ENCODE results near the gene FAM20C. TPM values are rescaled to one million over a fixed set of nuclear protein-coding genes. Genes with fewer than 3 reads are reported as not detected.

The FAM20C gene
- polyA plus RNA-seq, 1 donor = 57.2 TPM

- no peak for DNase-seq
- H3K36me3 ChIP-seq (ENCODE audit: control insufficient read depth, insufficient read depth, low read length) = no peaks in the 10 kb centered on the region
- no peak overlapping the region for H3K27ac ChIP-seq (ENCODE audit: low read length)
- H3K27me3 ChIP-seq (ENCODE audit: control insufficient read depth, insufficient read depth, low read length) = no peaks in the 10 kb centered on the region
- H3K9me3 ChIP-seq (ENCODE audit: control insufficient read depth, low read depth, low read length) = no peaks in the 10 kb centered on the region
- H3K4me1 ChIP-seq (ENCODE audit: control insufficient read depth, insufficient read depth, low read length) = peaks cover 2% of the 10 kb centered on the region
- no peak overlapping the region for H3K4me3 ChIP-seq (ENCODE audit: low read length)
- no CpG with 5 or more reads among the region's 13 CpGs for whole genome bisulfite sequencing (ENCODE audit: insufficient coverage, low lambda C conversion rate)
These were observed 108.3 kb downstream of the FAM20C start for GRCh38 chr7:300546-301290.

- DNase-seq = no peak
- WGBS (ENCODE audit: insufficient coverage, low lambda C conversion rate) = no CpG with 5 or more reads among the region's 34 CpGs
- H3K9me3 ChIP-seq (ENCODE audit: control insufficient read depth, low read depth, low read length) = no peaks in the 10 kb centered on the region
These were observed 109.1 kb downstream of the FAM20C start for GRCh38 chr7:301291-302053.

DNA sequence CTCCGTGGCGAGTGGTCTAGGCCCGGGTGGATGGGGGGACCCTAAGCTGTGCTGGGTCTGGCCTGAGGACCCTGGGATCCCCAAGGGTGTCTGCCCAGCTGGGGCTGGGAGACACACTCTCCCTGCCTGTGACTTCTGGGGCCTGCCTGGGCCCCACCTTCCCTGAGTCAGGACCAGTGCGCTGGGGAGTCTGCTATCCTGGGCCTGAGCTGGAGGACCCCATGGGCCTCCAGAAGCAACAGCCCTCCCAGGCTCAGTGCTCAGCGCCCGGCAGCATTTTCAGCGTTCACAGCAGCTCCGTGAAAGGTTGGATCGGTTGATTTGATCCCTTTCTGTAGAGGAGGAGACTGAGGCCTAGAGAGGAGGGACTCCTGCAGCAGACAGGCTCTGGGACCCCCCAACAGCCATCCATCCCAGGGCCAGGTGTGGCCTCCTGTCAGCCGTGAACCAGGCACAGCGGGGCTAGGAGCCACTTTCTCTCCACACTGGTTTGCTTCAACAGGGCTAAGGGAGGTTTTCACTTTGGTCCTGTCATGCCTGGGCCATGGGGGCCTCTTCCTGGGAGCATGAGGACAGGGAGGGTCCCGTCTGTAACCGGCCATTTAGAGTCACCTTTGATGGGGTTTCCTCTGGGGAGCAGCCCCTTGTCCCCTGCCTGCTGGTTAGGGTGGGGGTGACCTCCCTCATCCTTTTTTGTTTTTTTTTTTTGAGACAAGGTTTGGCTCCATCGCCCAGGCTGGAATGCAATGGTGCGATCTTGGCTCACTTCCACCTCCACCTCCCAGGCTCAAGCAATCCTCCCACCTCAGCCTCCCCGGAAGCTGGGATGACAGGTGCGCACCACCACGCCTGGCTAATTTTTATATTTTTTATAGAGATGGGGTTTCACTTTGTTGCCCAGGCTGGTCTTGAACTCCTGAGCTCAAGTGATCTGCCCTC, 110.0 kb downstream of the FAM20C start:
- H3K36me3 ChIP-seq (ENCODE audit: control insufficient read depth, insufficient read depth, low read length) = no peaks in the 10 kb centered on the region
- H3K9me3 ChIP-seq (ENCODE audit: control insufficient read depth, low read depth, low read length) = no peaks in the 10 kb centered on the region
- DNase-seq = no peak
- 100% methylated on average over 1 of the region's 18 CpGs for WGBS (ENCODE audit: insufficient coverage, low lambda C conversion rate)
- no peaks in the 10 kb centered on the region for H3K27me3 ChIP-seq (ENCODE audit: control insufficient read depth, insufficient read depth, low read length)
- no peak overlapping the region for H3K27ac ChIP-seq (ENCODE audit: low read length)
- H3K4me3 ChIP-seq (ENCODE audit: low read length) = no peak overlapping the region
- no peaks in the 10 kb centered on the region for H3K4me1 ChIP-seq (ENCODE audit: control insufficient read depth, insufficient read depth, low read length)

More at GRCh38 chr7:301291-302053, 109.1 kb downstream of the FAM20C start:
- no peaks in the 10 kb centered on the region for H3K4me1 ChIP-seq (ENCODE audit: control insufficient read depth, insufficient read depth, low read length)
- H3K27ac ChIP-seq (ENCODE audit: low read length) = no peak overlapping the region
- no peak overlapping the region for H3K4me3 ChIP-seq (ENCODE audit: low read length)
- no peaks in the 10 kb centered on the region for H3K27me3 ChIP-seq (ENCODE audit: control insufficient read depth, insufficient read depth, low read length)
- H3K36me3 ChIP-seq (ENCODE audit: control insufficient read depth, insufficient read depth, low read length) = no peaks in the 10 kb centered on the region

GRCh38 chr7:303425-303824, 111.1 kb downstream of the FAM20C start:
- WGBS (ENCODE audit: insufficient coverage, low lambda C conversion rate) = no CpG with 5 or more reads among the region's 11 CpGs
- no peak for DNase-seq
- no peak overlapping the region for H3K4me3 ChIP-seq (ENCODE audit: low read length)
- H3K27ac ChIP-seq (ENCODE audit: low read length) = no peak overlapping the region
- H3K9me3 ChIP-seq (ENCODE audit: control insufficient read depth, low read depth, low read length) = no peaks in the 10 kb centered on the region
- H3K36me3 ChIP-seq (ENCODE audit: control insufficient read depth, insufficient read depth, low read length) = no peaks in the 10 kb centered on the region
- no peaks in the 10 kb centered on the region for H3K27me3 ChIP-seq (ENCODE audit: control insufficient read depth, insufficient read depth, low read length)
- H3K4me1 ChIP-seq (ENCODE audit: control insufficient read depth, insufficient read depth, low read length) = no peaks in the 10 kb centered on the region

- WGBS (ENCODE audit: insufficient coverage, low lambda C conversion rate) = no CpG with 5 or more reads among the region's 24 CpGs
- Histone ChIP-seq H3K4me1 (ENCODE audit: control insufficient read depth, insufficient read depth, low read length) (no peaks in the 10 kb centered on the region), H3K27me3 (ENCODE audit: control insufficient read depth, insufficient read depth, low read length) (no peaks in the 10 kb centered on the region), H3K4me3 (ENCODE audit: low read length) (no peak overlapping the region), H3K27ac (ENCODE audit: low read length) (no peak overlapping the region), H3K9me3 (ENCODE audit: control insufficient read depth, low read depth, low read length) (no peaks in the 10 kb centered on the region), H3K36me3 (ENCODE audit: control insufficient read depth, insufficient read depth, low read length) (no peaks in the 10 kb centered on the region)
- DNase-seq = no peak
These were observed 111.7 kb downstream of the FAM20C start for GRCh38 chr7:303884-304573.

- H3K9me3 ChIP-seq (ENCODE audit: control insufficient read depth, low read depth, low read length) = no peaks in the 10 kb centered on the region
- WGBS (ENCODE audit: insufficient coverage, low lambda C conversion rate) = no CpG with 5 or more reads among the region's 19 CpGs
- no peak overlapping the region for H3K4me3 ChIP-seq (ENCODE audit: low read length)
- no peak overlapping the region for H3K27ac ChIP-seq (ENCODE audit: low read length)
- H3K4me1 ChIP-seq (ENCODE audit: control insufficient read depth, insufficient read depth, low read length) = no peaks in the 10 kb centered on the region
- H3K36me3 ChIP-seq (ENCODE audit: control insufficient read depth, insufficient read depth, low read length) = no peaks in the 10 kb centered on the region
- no peaks in the 10 kb centered on the region for H3K27me3 ChIP-seq (ENCODE audit: control insufficient read depth, insufficient read depth, low read length)
- no peak for DNase-seq
These were observed 112.4 kb downstream of the FAM20C start for GRCh38 chr7:304574-305409.

DNA sequence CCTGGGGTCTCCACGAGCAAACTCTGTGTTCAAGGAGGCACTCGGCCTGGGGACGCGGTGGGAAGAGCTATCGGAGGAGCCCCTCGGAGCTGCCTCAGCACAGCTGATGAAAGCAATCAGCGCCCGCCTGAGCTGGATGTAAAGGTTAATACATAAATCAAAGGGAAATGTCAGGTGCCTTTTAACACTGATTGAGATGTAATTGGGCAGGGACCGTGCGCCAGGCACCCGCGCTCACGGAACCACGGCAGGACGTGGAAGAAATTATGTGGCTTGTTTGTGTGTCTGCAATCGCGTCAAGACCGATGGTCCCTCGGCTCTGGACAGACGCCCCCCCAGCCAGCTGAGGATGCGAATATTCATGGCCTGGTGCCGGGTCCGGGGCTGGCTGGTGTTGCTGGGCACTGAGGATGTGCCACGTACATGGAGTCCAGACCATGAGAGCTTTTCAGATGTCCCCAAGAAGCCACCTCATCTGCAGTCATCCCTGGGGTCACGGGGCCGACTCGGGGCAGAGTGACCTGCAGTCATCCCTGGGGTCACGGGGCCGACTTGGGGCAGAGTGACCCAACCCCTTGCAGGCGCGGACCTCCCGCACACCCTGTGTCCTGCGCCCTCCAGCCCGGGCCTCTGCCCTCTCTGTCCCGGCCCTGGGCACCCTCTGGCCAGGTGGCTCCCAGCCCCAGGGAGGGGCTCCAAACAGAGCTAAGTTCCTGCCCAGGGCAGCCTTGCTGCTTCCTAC, 113.2 kb downstream of the FAM20C start:
- no peaks in the 10 kb centered on the region for H3K27me3 ChIP-seq (ENCODE audit: control insufficient read depth, insufficient read depth, low read length)
- WGBS (ENCODE audit: insufficient coverage, low lambda C conversion rate) = no CpG with 5 or more reads among the region's 35 CpGs
- no peak for DNase-seq

GRCh38 chr7:307970-308369, 115.6 kb downstream of the FAM20C start:
- H3K27ac ChIP-seq (ENCODE audit: low read length) = no peak overlapping the region
- no peaks in the 10 kb centered on the region for H3K36me3 ChIP-seq (ENCODE audit: control insufficient read depth, insufficient read depth, low read length)
- no peaks in the 10 kb centered on the region for H3K9me3 ChIP-seq (ENCODE audit: control insufficient read depth, low read depth, low read length)
- H3K4me1 ChIP-seq (ENCODE audit: control insufficient read depth, insufficient read depth, low read length) = no peaks in the 10 kb centered on the region
- H3K4me3 ChIP-seq (ENCODE audit: low read length) = no peak overlapping the region
- H3K27me3 ChIP-seq (ENCODE audit: control insufficient read depth, insufficient read depth, low read length) = no peaks in the 10 kb centered on the region
- no CpG with 5 or more reads among the region's 3 CpGs for WGBS (ENCODE audit: insufficient coverage, low lambda C conversion rate)
- no peak for DNase-seq

More for the DNA sequence above, 113.2 kb downstream of the FAM20C start:
- Histone ChIP-seq H3K27ac (ENCODE audit: low read length) (no peak overlapping the region), H3K9me3 (ENCODE audit: control insufficient read depth, low read depth, low read length) (no peaks in the 10 kb centered on the region), H3K4me3 (ENCODE audit: low read length) (no peak overlapping the region), H3K4me1 (ENCODE audit: control insufficient read depth, insufficient read depth, low read length) (no peaks in the 10 kb centered on the region), H3K36me3 (ENCODE audit: control insufficient read depth, insufficient read depth, low read length) (no peaks in the 10 kb centered on the region)

Data from large intestine (tissue), 3 donors.